Hepatic stellate cell (primary cell): ENCODE results near the gene EYA2.
"Not testable (repeated sequence)": the region's sequence is repeated elsewhere in the genome, so short reads cannot be mapped to it uniquely, and the experiment has no call there.

Experiments
- DNase-seq: peaks from one replicate; pipeline ENCODE4 v3.0.0; 2011; ENCODE audit warnings: low spot score

Gene EYA2

DNA sequence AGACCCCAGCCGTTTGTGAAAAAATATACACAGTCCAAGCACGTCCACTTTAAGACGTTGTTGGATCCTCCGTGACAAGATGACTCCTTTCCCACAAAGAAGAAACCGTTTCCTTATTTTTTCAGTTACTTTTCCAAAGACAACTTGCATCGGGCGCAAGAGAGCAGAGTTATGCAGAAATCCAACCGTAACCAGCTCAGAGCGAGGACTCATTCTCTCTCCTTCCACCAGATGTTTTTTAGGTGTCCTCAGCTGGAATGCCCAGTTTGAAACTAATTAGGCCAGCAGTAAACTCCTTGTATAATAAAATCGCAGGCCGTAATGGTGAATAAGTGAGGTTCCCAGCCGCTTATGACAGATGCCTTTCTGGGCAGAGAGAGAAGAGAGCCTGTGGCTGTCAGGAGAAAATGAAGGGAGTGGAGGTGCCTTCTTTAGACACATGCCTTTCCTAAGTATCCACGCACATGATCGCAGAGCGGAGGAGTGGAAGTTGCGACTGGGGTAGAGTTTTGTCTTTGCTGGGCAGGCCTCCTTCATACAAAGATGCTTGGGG lies 2.8 kb downstream of the EYA2 start:
- no peak for DNase-seq

DNA sequence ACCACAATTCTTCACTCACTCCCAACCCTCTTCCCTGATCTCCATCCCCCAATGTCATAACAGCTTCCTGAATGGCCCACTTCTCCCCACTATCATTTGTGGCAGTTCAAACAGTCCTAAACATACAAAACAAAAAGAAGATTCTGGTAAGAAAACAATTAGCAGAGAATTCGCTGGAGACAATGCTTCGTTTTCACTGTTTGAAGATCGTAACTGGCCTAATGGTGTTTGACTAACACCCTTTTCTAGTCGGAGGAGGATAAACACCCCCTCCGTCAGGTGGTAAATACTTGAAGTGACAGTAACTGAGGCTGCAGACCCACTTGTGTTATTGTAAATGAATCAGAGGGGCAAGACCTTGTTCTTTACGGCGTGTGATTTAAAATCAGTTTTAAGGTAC lies 3.8 kb downstream of the EYA2 start:
- DNase-seq: no peak

DNA sequence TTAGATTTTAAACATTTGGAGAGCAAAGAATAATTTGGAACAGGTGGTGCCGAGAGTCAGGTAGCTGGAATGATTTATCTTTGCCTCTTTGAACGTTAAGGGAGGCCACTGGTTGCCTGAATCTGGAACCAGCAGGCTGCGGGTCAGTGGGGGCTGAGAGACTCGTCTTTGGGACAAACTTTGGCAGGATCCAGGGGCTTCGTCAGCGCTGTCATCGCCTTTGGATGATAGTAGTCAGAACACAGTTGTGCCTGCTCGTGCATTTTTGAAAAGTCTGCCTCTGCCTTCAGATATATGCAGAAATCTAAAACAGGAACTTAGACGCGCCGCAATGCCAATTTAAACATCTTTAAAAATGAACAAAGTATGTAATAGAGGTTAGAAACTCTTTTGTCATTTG lies 5.0 kb downstream of the EYA2 start:
- DNase-seq: no peak

DNA sequence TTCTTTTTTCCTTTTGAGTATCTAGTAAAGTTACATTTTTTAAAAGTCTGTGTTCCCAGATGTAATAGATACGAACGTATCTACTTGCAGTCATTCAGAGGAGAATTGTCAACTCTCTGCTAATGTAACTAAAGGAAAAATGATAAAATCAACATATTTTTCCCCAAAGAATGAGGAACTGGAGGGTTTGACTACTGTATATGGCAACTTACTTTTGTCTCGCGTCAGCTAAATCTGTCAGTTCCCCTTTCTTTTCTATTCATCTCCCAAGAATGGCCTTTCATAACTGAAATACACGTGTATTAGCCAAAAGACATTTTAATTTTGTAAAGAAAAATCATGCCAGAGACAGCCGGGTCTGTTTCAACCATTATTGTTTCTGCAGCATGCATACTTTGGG lies 5.4 kb downstream of the EYA2 start:
- DNase-seq: no peak

DNA sequence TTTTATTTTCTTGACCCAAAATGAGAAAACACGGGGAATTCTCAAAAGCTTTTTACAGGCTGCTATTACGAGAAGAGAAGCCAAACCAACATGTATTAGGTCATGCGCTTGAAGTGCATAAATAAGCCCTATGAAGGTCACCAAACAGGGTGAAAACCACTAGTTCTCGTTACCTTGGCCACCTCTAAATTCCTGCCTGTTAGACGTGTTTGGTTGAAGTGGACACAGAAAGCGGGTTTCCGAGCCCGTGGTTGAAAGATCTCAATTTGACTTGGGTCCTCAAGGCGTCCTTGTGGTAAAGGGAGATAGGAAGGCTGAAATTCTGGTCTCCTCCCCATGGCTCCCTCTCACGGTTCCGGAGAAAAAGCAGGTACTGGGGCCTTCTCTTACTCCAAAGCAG lies 6.2 kb downstream of the EYA2 start:
- DNase-seq: no peak

DNA sequence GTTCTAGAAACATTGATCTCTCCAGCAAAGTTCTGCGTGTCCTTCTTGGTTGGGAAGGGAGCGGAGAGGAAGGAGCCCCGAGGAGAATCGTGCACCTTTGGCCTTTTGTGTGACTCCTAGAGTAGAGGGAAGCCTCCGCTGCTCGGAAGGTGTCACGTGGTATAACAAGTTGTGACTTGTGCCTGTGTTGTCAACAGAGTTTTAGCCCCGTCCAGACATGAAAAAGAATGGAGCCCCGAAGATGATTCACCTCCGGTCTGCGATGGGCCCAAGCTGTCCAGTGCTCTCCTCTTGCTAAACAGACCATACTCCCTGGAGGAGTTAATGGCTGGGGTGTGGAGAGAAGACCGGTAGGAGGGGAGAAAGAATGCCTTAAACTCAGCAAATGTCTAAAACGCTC lies 7.0 kb downstream of the EYA2 start:
- DNase-seq: no peak

DNA sequence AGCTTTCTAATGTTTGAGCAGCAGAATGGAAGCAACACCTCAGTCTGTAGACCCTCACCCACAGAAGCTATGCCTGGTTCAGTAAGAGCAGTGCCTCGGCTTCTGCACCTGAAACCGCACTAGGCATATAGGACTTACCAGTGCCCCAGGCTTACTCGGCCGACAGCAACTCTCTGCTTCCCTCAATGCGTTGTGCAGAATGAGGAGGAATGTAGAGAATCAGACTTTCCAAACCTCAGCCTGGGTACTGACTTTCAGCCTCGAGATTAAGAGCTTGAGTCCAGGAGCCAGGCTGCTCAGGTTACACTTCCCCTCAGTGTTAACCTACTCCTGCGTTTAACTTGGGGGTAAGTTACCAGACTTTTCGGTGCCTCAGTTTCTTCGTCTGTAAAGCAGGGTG lies 8.6 kb downstream of the EYA2 start:
- DNase-seq: no peak

DNA sequence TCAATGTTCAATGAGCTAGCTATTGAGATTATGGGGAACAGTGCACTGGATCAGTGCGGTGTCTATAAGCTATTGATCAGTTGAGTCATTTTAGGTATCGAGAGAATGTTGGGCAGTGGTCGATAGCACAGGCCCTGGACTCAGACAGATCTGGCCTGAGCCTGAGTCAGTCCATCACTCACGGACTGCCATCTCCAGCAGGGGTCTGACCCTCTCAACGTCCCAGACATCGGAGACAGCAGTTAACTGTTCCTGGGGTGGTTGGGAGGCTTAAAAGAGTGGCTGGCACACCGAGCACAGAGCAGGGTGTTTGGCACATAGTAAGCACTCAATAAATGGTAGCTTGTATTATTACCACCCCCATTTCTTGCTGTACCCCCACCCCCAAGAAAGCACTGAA lies 9.3 kb downstream of the EYA2 start:
- DNase-seq: no peak

DNA sequence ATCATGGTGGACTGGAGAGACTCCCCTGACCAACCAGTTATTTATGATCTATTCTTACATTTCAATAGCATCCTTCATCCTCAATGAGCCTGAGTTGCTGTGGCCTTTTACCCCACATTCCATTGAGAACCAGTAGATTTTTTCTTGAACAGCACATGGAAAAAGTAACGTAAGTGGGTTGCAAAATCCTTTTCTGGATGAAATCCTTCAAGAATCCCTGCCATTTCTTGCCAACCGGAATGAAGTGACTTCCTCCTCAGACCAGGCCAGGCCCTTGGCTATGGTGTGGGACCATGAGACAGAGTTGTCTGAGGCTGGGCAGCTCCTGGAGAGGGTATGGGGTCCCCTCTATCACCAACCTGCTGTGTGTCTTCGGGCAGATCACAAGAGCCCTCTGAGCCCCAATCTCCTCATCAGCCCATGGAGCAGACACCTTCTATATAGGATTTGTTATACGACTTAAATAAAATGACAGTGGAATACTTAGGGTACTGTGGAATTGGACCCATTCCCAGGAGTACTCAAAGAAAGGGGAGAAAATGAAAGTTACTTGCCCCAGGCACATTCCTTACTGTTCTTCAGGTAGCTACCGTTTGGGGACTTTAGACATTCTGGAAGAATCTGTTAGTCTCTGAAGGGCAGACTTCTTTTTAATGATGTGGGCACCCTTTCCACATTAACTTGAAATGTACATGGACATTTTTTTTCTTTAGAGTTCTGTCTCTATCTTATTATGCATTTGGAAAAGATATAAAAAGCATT lies 10.9 kb downstream of the EYA2 start:
- no peak for DNase-seq

DNA sequence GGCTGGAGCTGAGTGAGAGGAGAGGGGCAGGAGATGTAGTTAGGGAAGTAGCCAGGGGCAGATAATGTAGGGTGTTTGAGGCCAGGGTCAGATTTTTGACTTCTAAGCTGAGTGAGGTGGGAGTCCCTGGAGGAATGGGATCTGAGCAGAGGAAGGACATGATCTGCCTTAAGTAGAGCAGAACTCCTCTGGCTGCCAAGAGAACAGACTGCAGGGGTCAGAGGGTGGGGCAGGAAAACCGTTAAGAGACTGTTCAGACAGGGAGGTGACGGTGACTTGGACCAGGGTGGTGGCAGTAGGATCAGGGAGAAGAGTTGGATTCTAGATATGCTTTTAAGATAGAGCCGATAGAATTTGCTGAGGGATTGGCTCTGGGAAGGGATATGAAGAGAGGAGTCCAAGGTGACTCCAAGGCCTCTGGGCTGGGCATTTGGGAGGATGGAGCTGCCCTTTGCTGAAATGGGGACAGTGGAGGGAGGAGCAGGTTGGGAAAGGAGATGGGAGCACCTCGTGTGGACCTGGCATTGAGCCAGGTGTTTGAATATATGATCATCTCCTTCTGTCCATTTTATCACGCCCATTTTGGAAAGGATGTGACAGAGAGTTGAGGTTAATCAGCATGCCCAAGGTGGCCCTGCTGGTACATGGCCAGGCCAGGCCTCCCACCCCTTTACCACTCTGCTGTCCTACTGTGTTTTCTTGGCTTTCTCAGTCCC lies 18.8 kb downstream of the EYA2 start:
- no peak for DNase-seq

DNA sequence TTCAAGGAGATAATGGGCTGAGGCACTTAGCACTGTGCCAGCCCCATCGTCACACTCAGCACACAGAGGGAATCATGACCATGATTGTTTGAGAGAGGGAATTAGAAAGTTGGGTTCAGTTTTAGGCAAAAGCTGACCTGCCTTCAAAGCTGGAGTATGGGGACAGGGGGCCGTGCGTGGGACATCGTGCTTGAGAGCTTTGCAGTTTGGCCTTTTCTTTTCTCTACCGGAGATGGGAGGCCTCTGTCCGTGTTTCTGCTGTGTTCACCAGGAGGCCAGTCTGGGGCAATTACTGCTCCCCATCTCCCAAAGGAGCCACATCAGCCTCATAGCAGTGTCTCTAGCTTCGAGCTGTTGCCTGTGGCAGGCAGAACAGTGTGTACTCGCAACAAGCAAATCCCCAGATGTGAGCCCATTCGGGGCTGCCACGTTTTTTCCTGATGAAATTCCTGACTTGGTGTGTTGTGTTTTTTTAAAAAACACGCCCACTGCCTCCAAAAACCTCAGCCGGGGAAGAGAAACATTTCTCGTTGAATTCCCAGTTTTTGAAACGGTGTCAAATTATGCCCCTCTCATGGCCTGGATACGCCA lies 20.2 kb downstream of the EYA2 start:
- DNase-seq: no peak

DNA sequence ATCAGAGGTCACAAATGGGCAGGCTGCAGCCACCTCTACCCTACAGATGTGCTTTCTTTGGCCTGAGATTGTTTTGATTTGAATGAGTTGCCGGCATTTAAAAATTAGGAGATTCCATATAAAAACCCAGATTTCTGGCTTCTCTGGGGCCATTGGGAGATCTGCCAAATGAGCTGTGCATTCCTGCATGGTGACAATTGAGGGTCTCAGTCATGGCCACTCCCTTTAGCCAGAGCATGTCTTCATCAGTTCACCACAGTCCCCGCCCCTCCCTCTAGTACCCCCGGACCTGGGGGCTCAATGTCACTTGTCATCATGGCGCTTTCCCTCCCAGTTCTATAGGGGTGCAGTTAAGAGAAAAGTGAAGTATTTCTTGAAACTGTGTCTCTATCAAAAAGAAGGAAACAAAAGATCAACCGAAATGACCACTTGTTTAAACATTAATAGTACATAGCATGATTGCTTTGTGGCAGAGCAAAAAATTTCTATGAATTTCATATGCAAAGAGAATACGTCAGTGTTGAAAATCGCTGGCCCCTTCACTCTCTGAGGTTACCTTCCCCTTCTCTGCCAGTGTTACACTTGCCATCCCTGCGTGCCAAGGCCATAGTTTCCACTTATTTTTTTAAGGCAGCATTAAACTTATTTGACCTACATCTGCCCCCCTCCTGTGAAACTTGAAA lies 21.1 kb downstream of the EYA2 start:
- DNase-seq: no peak

DNA sequence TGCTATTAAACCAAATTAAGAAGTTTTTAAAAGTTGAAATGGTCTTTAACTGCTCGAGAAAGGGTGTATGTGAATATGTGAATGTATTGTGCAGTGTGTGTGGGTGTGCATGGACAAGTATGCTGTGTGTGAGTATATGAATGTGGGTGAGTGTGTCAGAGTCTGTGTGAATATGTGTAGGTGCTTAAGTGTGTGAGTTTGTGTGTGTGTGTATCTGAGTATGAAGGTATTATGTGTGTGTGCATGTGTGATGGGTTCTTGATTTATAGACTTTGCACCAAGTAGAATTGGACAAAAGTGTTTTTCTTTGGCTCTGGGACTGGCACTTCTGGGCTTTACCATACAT lies 21.6 kb downstream of the EYA2 start:
- no peak for DNase-seq

DNA sequence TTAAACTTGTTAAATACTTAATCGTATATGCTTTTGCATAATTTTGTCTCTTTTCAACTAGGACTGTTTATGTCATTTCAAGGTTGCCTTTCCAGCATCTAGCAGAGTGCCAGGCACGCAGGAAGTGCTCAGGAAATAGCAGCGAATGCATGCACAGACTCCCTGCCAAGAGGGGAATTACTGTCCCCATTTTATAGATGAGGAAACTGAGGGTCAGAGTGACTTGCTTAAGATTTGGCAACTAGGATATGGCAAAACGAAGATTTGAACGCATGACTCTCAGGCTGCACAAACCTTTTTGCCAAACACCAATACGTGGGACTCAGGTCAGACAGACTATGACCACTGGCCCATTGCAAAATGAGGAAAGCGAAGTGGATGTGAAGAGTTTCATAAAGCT lies 22.5 kb downstream of the EYA2 start:
- DNase-seq: no peak

DNA sequence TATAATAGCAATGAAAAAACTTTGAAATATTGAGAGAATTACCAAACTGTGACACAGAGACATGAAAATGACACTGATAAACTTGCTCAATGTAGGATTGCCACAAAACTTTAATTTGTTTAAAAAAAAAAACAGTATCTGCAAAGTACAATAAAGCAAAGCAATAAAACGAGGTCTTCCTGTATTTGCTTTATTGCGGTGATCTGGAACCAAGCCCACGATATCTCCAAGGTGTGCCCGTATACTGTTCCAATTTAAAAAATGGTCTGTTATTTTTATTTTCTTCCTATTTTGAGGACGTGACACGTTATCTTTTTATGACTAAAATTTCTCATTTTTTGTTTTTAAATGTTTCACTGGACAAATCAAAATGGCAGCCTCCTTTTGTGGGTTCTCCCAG lies 25.5 kb downstream of the EYA2 start:
- DNase-seq: no peak

DNA sequence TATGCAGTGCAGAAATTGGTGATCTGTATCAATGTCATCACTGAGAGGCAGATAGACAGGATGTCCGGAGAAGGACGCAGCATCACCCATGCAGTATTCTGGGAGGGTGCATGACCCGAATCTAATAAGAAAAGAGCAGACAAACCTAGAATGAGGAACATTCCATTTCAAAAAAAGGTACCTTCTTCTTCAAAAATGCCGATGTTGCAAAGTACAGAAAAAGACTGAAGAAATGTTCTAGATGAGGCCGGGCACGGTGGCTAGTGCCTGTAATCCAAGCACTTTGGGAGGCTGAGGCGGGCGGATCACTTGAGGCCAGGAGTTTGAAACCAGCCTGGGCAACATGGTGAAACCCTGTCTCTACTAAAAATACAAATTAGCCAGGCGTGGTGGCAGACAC lies 28.2 kb downstream of the EYA2 start:
- not testable (repeated sequence) for DNase-seq

DNA sequence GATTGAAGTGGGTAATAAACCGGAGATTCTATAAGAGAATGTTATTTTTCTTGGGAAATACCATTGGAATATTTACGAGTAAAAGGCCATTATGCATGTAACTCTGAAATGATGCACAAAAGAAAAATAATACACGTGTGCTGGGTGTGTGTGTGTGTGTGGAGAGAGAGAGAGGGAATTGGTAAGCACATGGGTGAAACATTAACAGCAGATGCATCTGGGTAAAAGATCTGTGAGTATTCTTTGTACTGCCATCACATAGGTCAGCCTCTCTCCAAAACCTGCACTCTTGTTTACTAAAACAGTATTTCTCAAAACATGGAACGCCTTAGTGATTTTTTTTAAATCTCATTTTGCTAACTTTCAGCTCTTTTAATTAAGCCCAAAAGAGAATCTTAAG lies 28.9 kb downstream of the EYA2 start:
- no peak for DNase-seq

DNA sequence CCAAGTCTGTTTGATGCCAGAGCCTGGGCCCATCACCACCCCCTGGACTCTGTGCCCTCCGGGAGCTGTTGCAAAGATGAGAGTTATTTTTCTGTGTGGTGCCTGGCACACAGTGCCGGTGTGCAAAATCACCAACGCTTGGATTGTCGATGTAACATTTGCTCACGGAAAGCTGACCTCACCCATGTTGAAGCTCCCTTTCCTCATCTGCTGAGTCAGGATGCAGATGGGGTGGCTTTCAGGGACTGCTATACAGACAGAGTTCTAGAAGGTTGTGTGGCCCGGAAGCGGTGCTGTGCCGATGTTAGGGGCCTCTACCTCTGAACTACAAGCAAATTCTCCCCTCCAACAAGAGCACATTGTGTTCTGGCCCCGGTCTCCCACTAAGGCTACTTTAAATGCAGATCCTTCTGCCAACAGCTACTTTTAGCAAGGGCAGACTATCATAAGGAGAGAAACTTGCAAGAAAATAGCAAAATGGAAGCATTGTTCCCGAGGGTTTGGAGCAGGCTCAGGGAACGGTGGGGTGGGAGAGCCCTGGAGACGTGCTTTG lies 34.0 kb downstream of the EYA2 start:
- no peak for DNase-seq

DNA sequence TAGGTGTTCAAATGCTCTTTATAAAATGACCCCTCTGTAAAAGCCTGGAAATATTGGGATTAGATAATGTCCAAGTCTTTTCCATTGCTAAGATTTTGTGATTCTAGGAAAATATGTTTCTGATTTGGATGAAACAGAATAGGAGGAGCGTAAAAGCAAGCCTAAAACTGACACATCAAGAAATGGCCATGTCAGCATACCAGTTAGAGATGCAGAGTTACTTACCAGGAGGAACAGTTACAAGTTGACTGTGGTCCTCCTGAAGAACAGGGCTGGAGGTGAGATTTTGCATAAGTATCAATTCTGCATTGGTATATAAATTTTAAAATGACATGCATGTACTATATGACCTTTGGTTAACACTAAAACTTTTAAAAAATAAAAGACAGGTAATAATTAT lies 35.3 kb downstream of the EYA2 start:
- no peak for DNase-seq

DNA sequence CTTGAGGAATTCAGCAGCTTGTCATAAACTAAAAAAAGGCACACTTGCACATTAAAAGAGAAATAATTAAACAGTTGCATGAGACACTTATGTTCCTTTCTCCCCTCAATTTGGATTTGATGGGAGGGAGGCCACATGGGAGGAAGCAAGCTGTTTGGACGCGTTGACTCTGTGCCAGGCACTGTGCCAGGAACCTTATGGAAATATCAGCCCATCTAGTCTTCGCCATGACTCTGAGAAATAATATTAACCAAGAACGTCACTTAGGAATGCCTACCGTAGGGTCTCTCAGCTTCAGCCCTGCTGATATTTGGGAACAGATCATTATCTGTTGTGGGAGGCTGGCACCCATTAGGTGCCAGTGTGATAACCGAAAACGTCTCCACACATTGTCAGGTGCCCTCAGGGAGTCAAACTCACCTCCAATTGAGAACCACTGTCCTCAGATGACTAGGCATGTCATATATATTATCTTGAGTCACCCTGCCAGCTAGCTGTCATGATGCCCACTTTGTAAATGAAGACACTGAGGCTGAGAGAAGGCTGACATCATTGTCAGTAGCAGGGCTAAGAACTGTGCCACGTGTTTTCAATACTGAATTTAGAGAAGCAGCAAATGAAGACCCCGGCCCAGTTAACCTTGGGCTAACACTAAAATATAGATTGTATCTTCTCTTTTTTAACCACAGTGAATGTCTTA lies 36.1 kb downstream of the EYA2 start:
- no peak for DNase-seq

DNA sequence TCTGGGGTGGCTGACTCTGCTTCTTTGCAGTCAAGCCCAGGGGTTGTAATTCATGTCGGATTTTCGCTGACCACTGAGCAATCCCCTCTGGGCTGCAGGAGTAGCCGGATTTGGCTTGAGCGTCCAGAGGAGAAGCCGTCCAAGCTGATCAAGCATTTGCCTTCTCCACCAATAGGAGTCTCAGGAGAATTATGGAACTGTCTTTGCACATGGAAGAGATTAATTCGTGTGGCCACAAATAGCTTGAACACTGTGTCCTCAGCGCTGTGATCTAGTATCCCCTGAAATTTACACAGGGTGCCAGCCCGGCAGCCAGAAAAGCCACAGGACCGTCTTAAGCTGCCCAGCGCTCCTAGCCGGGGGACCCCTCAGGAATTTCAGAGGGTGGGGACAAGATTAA lies 37.1 kb downstream of the EYA2 start:
- DNase-seq: no peak

DNA sequence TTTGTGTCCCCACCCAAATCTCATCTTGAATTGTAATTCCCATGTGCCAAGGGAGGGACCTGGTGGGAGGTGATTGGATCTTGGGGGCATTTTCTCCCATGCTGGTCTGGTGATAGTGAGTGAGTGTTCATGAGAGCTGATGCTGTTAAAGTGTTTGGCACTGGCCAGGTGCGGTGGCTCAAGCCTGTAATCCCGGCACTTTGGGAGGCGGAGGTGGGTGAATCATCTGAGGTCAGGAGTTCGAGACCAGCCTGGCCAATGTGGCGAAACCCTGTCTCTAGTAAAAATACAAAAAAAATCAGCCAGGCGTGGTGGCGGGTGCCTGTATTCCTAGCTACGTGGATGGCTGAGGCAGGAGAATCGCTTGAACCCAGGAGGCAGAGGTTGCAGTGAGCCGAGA lies 37.8 kb downstream of the EYA2 start:
- not testable (repeated sequence) for DNase-seq
